Vagina (tissue), 2 donors: ENCODE results near the gene TMC1.

Source experiments
- CTCF ChIP-seq, 3 experiments: fragments of 450-650 bp in 2 of 3; fragments of 200-600 bp in 1 of 3; sonication (generic) in 1 of 3; IDR thresholded peaks; one replicate each; pipeline ENCODE4 v1.5.1; 2017 to 2019; ENCODE audit warnings: antibody characterized with exemption in 3 of 3, mild to moderate bottlenecking in 2 of 3, moderate library complexity in 2 of 3
- POLR2A ChIP-seq, 2 donors: fragments of 450-650 bp; IDR thresholded peaks; one replicate each; pipeline ENCODE4 v1.6.1; 2017; ENCODE audit warnings: antibody characterized with exemption in 2 of 2, mild to moderate bottlenecking in 2 of 2, moderate library complexity in 2 of 2
- POLR2AphosphoS5 ChIP-seq, 2 donors: sonication (generic); formaldehyde crosslinking; IDR thresholded peaks; one replicate each; pipeline ENCODE4 v1.9.0; 2017; ENCODE audit warnings: antibody characterized with exemption in 2 of 2, mild to moderate bottlenecking in 2 of 2, low read depth in 1 of 2; ENCODE audit not compliant: insufficient read depth in 1 of 2

GRCh38 chr9:72646061-72646460 is 124.7 kb downstream of the TMC1 start:
- TF ChIP-seq CTCF (IDR thresholded peaks at IDR 0.05) (no peak), POLR2AphosphoS5 (IDR thresholded peaks at IDR 0.05; ENCODE audit: insufficient read depth in 1 of 2, low read depth in 1 of 2) (no peak), POLR2A (IDR thresholded peaks at IDR 0.05) (no peak)
